HFFc6 (cell line): ENCODE results near the gene MCFD2. TPM values are rescaled to one million over a fixed set of nuclear protein-coding genes. Genes with fewer than 3 reads are reported as not detected.

Experiments used
- DNase-seq: peaks from one replicate; pipeline ENCODE4 v3.0.0-alpha.2; 2018
- H3K27ac Mint-ChIP-seq: 2 replicates; pipeline ENCODE4 v1.8.0; 2020; ENCODE audit warnings: mild to moderate bottlenecking, mixed read lengths
- H3K27me3 Mint-ChIP-seq: 2 replicates; pipeline ENCODE4 v1.8.0; 2021; ENCODE audit warnings: mild to moderate bottlenecking, moderate library complexity, mixed read lengths; ENCODE audit not compliant: insufficient read depth
- H3K36me3 Mint-ChIP-seq: 2 replicates; pipeline ENCODE4 v1.8.0; 2021; ENCODE audit warnings: low read depth, mixed read lengths
- H3K4me1 Mint-ChIP-seq: 2 replicates; pipeline ENCODE4 v1.8.0; 2020; ENCODE audit warnings: low read depth, mixed read lengths
- H3K4me3 Mint-ChIP-seq: 2 replicates; pipeline ENCODE4 v1.8.0; 2020; ENCODE audit warnings: mild to moderate bottlenecking, moderate library complexity, mixed read lengths
- H3K9me3 Mint-ChIP-seq: 2 replicates; pipeline ENCODE4 v1.8.0; 2020; ENCODE audit warnings: mild to moderate bottlenecking, mixed read lengths
- total RNA-seq, 6 experiments: library from RNA; stranded (reverse); fragmentation: NEBNext Ultra II Directional; extraction: Animal tissue kit (Norgen Biotek cat#: 25700); gene quantifications; 2 replicates in 1 of 6; 3 replicates in 5 of 6; pipeline ENCODE4 v1.2.3, GENCODE V29; 2021
- TF ChIP-seq, protein P1 (sequence below): fragments of 200-600 bp; sonication (generic); IDR thresholded peaks from 2 replicates; pipeline ENCODE4 v1.5.0; 2021; ENCODE audit warnings: antibody characterized with exemption, mild to moderate bottlenecking

The MCFD2 gene
- total RNA-seq, 6 experiments from 2014 or later = 379 to 441 (median 410) TPM

DNA sequence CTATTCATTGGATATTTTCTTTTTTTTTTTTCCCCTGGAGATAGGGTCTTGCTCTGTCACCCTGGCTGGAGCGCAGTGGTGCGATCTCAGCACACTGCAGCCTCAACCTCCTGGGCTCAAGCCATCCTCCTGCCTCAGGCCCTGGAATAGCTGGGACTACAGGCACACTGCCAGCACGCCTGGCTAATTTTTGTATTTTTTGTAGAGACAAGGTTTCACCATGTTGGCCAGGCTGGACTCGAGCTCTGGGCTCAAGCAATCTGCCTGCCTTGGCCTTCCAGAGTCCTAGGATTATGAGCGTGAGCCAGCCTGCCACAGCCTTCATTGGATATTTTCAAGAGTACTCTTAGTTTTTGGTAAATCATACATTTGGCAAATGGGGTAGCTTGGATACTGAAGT lies 9.0 kb upstream of the MCFD2 start:
- TF ChIP-seq, protein P1, sequence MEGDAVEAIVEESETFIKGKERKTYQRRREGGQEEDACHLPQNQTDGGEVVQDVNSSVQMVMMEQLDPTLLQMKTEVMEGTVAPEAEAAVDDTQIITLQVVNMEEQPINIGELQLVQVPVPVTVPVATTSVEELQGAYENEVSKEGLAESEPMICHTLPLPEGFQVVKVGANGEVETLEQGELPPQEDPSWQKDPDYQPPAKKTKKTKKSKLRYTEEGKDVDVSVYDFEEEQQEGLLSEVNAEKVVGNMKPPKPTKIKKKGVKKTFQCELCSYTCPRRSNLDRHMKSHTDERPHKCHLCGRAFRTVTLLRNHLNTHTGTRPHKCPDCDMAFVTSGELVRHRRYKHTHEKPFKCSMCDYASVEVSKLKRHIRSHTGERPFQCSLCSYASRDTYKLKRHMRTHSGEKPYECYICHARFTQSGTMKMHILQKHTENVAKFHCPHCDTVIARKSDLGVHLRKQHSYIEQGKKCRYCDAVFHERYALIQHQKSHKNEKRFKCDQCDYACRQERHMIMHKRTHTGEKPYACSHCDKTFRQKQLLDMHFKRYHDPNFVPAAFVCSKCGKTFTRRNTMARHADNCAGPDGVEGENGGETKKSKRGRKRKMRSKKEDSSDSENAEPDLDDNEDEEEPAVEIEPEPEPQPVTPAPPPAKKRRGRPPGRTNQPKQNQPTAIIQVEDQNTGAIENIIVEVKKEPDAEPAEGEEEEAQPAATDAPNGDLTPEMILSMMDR = no peak
- Mint-ChIP-seq H3K9me3 (peaks cover 20% of the 10 kb centered on the region), H3K27me3 (no peaks in the 10 kb centered on the region), H3K27ac (no peak overlapping the region), H3K4me1 (peaks cover 48% of the 10 kb centered on the region), H3K4me3 (no peak overlapping the region), H3K36me3 (peaks cover 21% of the 10 kb centered on the region)
- DNase-seq = no peak

DNA sequence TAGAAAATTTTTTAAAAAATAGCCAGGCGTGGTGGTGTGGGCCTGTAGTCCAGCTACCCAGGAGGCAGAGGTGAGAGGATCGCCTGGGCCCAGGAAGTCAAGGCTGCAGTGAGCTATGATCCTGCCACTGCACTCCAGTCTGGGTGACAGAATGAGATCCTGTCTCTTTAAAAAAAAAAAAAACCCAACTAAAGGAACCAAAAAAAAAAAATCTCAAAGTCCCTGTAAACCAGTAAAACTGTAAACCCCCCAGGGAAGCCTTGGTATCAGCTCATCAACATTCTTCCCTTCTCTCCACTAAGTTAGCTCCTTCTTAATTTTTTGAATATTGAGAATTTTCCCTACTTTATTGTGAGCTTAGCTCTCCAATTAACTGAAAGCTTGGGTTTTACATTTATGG lies 8.4 kb upstream of the MCFD2 start:
- no peak for DNase-seq
- peaks cover 20% of the 10 kb centered on the region for H3K9me3 Mint-ChIP-seq
- no peaks in the 10 kb centered on the region for H3K27me3 Mint-ChIP-seq
- peaks cover 44% of the 10 kb centered on the region for H3K4me1 Mint-ChIP-seq
- peaks cover 20% of the 10 kb centered on the region for H3K36me3 Mint-ChIP-seq
- no peak overlapping the region for H3K27ac Mint-ChIP-seq
- TF ChIP-seq, protein P1 = no peak
- H3K4me3 Mint-ChIP-seq = no peak overlapping the region

DNA sequence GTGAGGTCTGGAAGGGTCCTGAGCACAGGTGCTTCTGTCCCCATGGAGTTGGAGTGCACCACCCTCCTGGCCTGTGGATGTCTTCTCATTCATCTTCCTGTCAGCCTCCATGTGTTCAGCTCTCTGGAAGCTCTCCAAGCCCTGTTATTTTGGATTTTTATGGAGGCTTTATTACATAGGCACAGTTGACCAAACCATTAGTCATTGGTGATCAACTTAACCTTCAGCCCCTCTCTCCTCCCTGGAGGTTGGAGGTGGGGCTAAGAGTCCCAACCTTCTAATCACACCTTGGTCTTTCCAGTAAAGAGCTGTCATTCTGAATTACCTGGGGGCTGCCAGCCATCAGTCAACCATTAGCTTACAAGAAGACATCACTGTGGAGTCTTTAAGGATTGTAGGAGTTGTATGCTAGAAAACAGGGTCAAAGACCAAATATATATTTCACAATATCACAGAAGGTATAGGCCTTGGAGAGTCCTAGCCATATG lies 7.5 kb upstream of the MCFD2 start:
- DNase-seq = peak; percentile 56
- peak overlapping the region; percentile 80 for H3K27ac Mint-ChIP-seq
- peaks cover 20% of the 10 kb centered on the region for H3K36me3 Mint-ChIP-seq
- peaks cover 20% of the 10 kb centered on the region for H3K9me3 Mint-ChIP-seq
- TF ChIP-seq, protein P1 = no peak
- H3K27me3 Mint-ChIP-seq = no peaks in the 10 kb centered on the region
- no peak overlapping the region for H3K4me3 Mint-ChIP-seq
- peaks cover 49% of the 10 kb centered on the region for H3K4me1 Mint-ChIP-seq

DNA sequence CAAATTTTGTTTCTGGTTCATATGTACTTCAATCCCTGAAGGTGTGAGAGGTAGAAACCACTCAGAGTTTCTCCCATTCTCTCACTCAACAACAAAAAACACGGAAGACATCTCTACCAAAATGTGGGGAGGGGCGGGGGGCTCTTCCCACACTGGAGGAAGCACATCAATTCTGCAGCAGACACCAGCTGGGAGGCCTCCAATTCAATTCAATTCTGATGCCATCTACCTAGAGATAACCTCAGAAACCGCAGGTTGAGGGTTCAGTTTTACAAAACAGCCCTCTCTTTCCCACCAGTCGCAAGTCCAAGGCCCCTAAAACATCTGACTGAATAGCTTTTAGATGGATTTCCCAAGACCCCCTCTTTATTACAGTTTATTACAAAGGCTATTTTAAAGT lies 7.0 kb upstream of the MCFD2 start:
- TF ChIP-seq, protein P1 = no peak
- DNase-seq = no peak
- peak overlapping the region; percentile 80 for H3K27ac Mint-ChIP-seq
- H3K27me3 Mint-ChIP-seq = no peaks in the 10 kb centered on the region
- H3K9me3 Mint-ChIP-seq = peaks cover 20% of the 10 kb centered on the region
- peak overlapping the region; percentile 46 for H3K4me3 Mint-ChIP-seq
- H3K36me3 Mint-ChIP-seq = peaks cover 19% of the 10 kb centered on the region
- peaks cover 54% of the 10 kb centered on the region for H3K4me1 Mint-ChIP-seq

DNA sequence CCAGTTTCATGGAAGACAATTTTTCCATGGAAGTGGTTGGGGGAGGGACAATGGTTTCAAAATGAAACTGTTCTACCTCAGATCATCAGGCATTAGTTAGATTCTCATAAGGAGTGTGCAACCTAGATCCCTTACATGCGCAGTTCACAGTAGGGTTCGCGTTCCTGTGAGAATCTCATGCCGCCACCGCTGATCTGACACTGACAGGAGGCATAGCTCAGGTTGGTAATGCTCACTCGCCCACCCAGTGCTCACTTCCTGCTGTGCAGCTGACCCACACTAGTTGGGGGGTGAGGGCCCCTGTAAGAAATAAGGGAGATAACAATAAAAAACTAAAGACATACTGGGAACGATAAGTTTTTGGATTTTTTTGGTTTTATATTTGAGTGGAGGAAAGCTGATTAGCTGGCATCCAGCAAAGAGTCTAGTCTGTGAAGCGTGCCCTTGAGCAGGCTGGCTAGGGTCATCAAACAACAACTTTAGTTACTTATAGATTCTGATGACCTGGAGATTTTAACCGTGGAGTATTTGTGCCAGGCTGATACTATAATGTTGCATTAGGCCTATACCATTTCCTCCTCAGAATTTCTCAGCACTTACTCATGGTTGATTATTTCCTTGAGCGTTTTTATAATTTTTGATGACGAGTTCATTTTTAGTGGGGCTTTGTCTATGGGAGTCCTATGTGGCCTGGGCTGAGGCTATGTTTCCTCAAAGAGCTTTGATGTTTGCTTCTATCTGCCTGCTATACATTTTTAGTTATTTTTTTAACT lies 6.3 kb upstream of the MCFD2 start:
- Mint-ChIP-seq H3K4me1 (peaks cover 62% of the 10 kb centered on the region), H3K4me3 (peak overlapping the region; percentile 46), H3K9me3 (peaks cover 12% of the 10 kb centered on the region), H3K36me3 (peaks cover 12% of the 10 kb centered on the region), H3K27me3 (no peaks in the 10 kb centered on the region), H3K27ac (peak overlapping the region; percentile 80)
- peak; percentile 58 for DNase-seq
- TF ChIP-seq, protein P1 = no peak
